ENCODE data around the gene CACNB2. TPM values are rescaled to one million over a fixed set of nuclear protein-coding genes. Genes with fewer than 3 reads are reported as not detected.

Gene CACNB2
- total and polyA plus RNA-seq, 2 donors (not counting 3 experiments of a cell fraction or from before 2014, with no cell fraction given), result not detected

DNA sequence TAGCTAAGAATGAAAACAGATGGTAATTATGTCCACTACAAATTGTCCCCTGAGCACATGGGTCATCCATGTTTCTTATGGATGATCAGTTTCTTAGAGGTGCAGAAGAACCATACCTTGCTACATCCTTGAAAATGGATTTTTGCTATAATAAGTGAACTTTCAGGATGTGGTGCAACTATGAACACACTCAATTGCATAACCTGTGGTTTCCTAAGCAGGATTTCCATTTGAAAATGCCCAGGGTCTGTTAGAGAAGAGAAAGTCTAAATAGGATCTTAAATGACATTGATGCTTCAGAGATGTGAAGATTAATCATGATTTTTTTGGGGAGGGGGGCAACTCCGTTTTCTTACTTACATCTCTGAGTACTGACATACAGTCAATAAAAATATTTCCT is 39.6 kb upstream of the CACNB2 start:
- no peak for FAIRE-seq
- intact Hi-C loops (cut with micrococcal nuclease) (no loop called here), dilution Hi-C loops (cut with MboI; ENCODE audit: extremely low pct_ligation_motif_present, low sequenced_read_pairs) (no loop called here)
- Histone ChIP-seq H3K9me1 (replicated peaks; ENCODE audit: control insufficient read depth, extremely low read depth, insufficient read depth, low read length) (no peaks in the 10 kb centered on the region), H4K20me1 (replicated peaks; ENCODE audit: control insufficient read depth, extremely low read depth, insufficient read depth, low read length) (no peaks in the 10 kb centered on the region), H2AFZ (ENCODE audit: low read depth, low read length) (no peak overlapping the region), H3K9me3 (replicated peaks; ENCODE audit: control insufficient read depth, insufficient read depth, low read length) (no peaks in the 10 kb centered on the region), H3K4me3 (replicated peaks in 1 of 3; ENCODE audit: insufficient read depth in 1 of 3, low read depth in 1 of 3, low read length in 3 of 3) (no peak overlapping the region), H3K4me2 (ENCODE audit: insufficient read depth, low read length) (no peak overlapping the region), H3K36me3 (ENCODE audit: control insufficient read depth in 2 of 2, extremely low read depth in 1 of 2, insufficient read depth in 2 of 2, low read length in 2 of 2) (no peaks in the 10 kb centered on the region), H3K4me1 (ENCODE audit: control insufficient read depth, extremely low read depth, insufficient read depth, low read length) (no peaks in the 10 kb centered on the region), H3K27ac (ENCODE audit: insufficient read depth, low read depth, low read length) (no peak overlapping the region), H3K9ac (replicated peaks; ENCODE audit: extremely low read depth, insufficient read depth, low read length) (no peak overlapping the region), H3K79me2 (ENCODE audit: control insufficient read depth, insufficient read depth, low read length) (no peaks in the 10 kb centered on the region), H3K27me3 (ENCODE audit: control insufficient read depth in 2 of 2, insufficient read depth in 2 of 2, low read length in 2 of 2) (no peaks in the 10 kb centered on the region)
- no TSS peak for BruUV-seq (replicated peaks)
- ChIA-PET POLR2A (no interaction called here), CTCF (no interaction called here)
- DNase-seq (ENCODE audit: low read depth, low spot score), result no peak
- TF ChIP-seq FOS (IDR thresholded peaks at IDR 0.05; ENCODE audit: borderline replicate concordance, insufficient read depth, low read length), result no peak
- TF ChIP-seq JUN (IDR thresholded peaks at IDR 0.05; ENCODE audit: borderline replicate concordance, insufficient read depth, insufficient read length, low read depth), result no peak
- TF ChIP-seq GATA2 (IDR thresholded peaks at IDR 0.05; ENCODE audit: insufficient read depth, insufficient read length, low read depth, low read length), result no peak
- TF ChIP-seq, protein P1, sequence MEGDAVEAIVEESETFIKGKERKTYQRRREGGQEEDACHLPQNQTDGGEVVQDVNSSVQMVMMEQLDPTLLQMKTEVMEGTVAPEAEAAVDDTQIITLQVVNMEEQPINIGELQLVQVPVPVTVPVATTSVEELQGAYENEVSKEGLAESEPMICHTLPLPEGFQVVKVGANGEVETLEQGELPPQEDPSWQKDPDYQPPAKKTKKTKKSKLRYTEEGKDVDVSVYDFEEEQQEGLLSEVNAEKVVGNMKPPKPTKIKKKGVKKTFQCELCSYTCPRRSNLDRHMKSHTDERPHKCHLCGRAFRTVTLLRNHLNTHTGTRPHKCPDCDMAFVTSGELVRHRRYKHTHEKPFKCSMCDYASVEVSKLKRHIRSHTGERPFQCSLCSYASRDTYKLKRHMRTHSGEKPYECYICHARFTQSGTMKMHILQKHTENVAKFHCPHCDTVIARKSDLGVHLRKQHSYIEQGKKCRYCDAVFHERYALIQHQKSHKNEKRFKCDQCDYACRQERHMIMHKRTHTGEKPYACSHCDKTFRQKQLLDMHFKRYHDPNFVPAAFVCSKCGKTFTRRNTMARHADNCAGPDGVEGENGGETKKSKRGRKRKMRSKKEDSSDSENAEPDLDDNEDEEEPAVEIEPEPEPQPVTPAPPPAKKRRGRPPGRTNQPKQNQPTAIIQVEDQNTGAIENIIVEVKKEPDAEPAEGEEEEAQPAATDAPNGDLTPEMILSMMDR (IDR thresholded peaks at IDR 0.05; ENCODE audit: extremely low read depth in 1 of 2, insufficient read depth in 1 of 2, low read depth in 1 of 2, low read length in 2 of 2), result no peak
- no peak for TF ChIP-seq EZH2 (IDR thresholded peaks at IDR 0.05; ENCODE audit: borderline replicate concordance, low read depth, low read length, severe bottlenecking)
- no peak for TF ChIP-seq POLR2A (IDR thresholded peaks at IDR 0.05; ENCODE audit: low read depth, low read length)
- TF ChIP-seq MYC (IDR thresholded peaks at IDR 0.05; ENCODE audit: low read depth, low read length), result no peak
- TF ChIP-seq, protein P2, sequence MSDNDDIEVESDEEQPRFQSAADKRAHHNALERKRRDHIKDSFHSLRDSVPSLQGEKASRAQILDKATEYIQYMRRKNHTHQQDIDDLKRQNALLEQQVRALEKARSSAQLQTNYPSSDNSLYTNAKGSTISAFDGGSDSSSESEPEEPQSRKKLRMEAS (IDR thresholded peaks at IDR 0.05; ENCODE audit: insufficient read depth, insufficient read length), result no peak
- TF ChIP-seq POLR2AphosphoS5 (IDR thresholded peaks at IDR 0.05; ENCODE audit: insufficient read depth, low read depth, low read length), result no peak

Data from endothelial cell of umbilical vein (primary cell).